LNCaP clone FGC (cell line): ENCODE data around the gene RGL1.

Source experiments
- DNase-seq: peaks from one replicate; pipeline ENCODE4 v3.0.0-alpha.2; 2011; ENCODE audit warnings: low read depth
- H3K4me3 ChIP-seq: 2 replicates; pipeline ENCODE4 v1.5.1; 2011; ENCODE audit warnings: mild to moderate bottlenecking, low read depth, low read length, control low read depth
- CTCF ChIP-seq: IDR thresholded peaks from 2 replicates; pipeline ENCODE4 v1.5.1; 2012; ENCODE audit warnings: mild to moderate bottlenecking; ENCODE audit not compliant: control insufficient read depth, insufficient read depth; ENCODE audit errors: extremely low read depth

The RGL1 gene

GRCh38 chr1:183777328-183777727 is 27.6 kb upstream of the RGL1 start:
- no peak for TF ChIP-seq CTCF
- no peak overlapping the region for H3K4me3 ChIP-seq
- DNase-seq, result no peak

- no peak for DNase-seq
- TF ChIP-seq CTCF, result no peak
- no peak overlapping the region for H3K4me3 ChIP-seq
Observed at GRCh38 chr1:183778045-183778444, 26.9 kb upstream of the RGL1 start.

GRCh38 chr1:183778568-183779433 is 26.1 kb upstream of the RGL1 start:
- DNase-seq, result no peak
- H3K4me3 ChIP-seq, result no peak overlapping the region
- no peak for TF ChIP-seq CTCF

GRCh38 chr1:183780159-183780558 is 24.8 kb upstream of the RGL1 start:
- no peak for DNase-seq
- no peak for TF ChIP-seq CTCF
- H3K4me3 ChIP-seq, result no peak overlapping the region

- H3K4me3 ChIP-seq, result no peak overlapping the region
- DNase-seq, result no peak
- no peak for TF ChIP-seq CTCF
Observed at GRCh38 chr1:183780757-183781156, 24.2 kb upstream of the RGL1 start.

- TF ChIP-seq CTCF, result no peak
- no peak overlapping the region for H3K4me3 ChIP-seq
- DNase-seq, result no peak
Observed at GRCh38 chr1:183783342-183783741, 21.6 kb upstream of the RGL1 start.
